Osteoblast (primary cell): ENCODE data around the gene NAA30. TPM values are rescaled to one million over a fixed set of nuclear protein-coding genes. Genes with fewer than 3 reads are reported as not detected.

Experiments used
- DNase-seq: peaks from one replicate; pipeline ENCODE4 v3.0.0; 2011; ENCODE audit warnings: low spot score, mixed read lengths; ENCODE audit not compliant: insufficient read length; ENCODE audit errors: missing footprints
- H2AFZ ChIP-seq: 2 replicates; pipeline ENCODE4 v1.6.0; 2011; ENCODE audit warnings: mild to moderate bottlenecking, low read length
- H3K27ac ChIP-seq: 2 replicates; pipeline ENCODE4 v1.5.1; 2011; ENCODE audit warnings: mild to moderate bottlenecking, low read depth, low read length, moderate library complexity
- H3K27me3 ChIP-seq: 2 replicates; pipeline ENCODE4 v1.6.0; 2012; ENCODE audit warnings: mild to moderate bottlenecking, control low read depth, inconsistent platforms, low read length, moderate library complexity; ENCODE audit not compliant: insufficient read depth
- H3K36me3 ChIP-seq: 2 replicates; pipeline ENCODE4 v1.5.1; 2011; ENCODE audit warnings: mild to moderate bottlenecking, low read length, control low read depth, moderate library complexity; ENCODE audit not compliant: insufficient read depth
- H3K4me1 ChIP-seq: 2 replicates; pipeline ENCODE4 v1.5.1; 2011; ENCODE audit warnings: mild to moderate bottlenecking, low read length, control low read depth, moderate library complexity; ENCODE audit not compliant: insufficient read depth
- H3K4me2 ChIP-seq: 2 replicates; pipeline ENCODE4 v1.6.0; 2011; ENCODE audit warnings: mild to moderate bottlenecking, low read length; ENCODE audit not compliant: insufficient read depth
- H3K4me3 ChIP-seq: fragments of 200-600 bp; sonication (generic); 3 replicates; pipeline ENCODE4 v1.5.1; 2012; ENCODE audit warnings: mild to moderate bottlenecking, low read length, inconsistent platforms; ENCODE audit not compliant: insufficient read depth
- H3K79me2 ChIP-seq: 2 replicates; pipeline ENCODE4 v1.6.0; 2012; ENCODE audit warnings: mild to moderate bottlenecking, low read length, control low read depth, inconsistent platforms; ENCODE audit not compliant: insufficient read depth
- H3K9me3 ChIP-seq: 2 replicates; pipeline ENCODE4 v1.5.1; 2011; ENCODE audit warnings: low read depth, low read length, control low read depth
- H4K20me1 ChIP-seq: 2 replicates; pipeline ENCODE4 v1.6.0; 2012; ENCODE audit warnings: mild to moderate bottlenecking, low read length, control low read depth; ENCODE audit not compliant: insufficient read depth
- total RNA-seq: library from RNA; depleted of rRNA; stranded (reverse); fragments of >200 nt; gene quantifications from 2 replicates; pipeline ENCODE4 v1.2.3, GENCODE V29; 2012
- TF ChIP-seq, protein P1 (sequence below): IDR thresholded peaks from 2 replicates; pipeline ENCODE4 v1.5.1; 2011; ENCODE audit warnings: mild to moderate bottlenecking, low read depth, low read length, moderate library complexity; ENCODE audit errors: extremely low read depth

NAA30 gene
- total RNA-seq, 1 donor: 19.5 TPM

GRCh38 chr14:57388067-57388466 lies 2.3 kb upstream of the NAA30 start:
- Histone ChIP-seq H3K27ac (no peak overlapping the region), H3K4me3 (no peak overlapping the region), H3K4me1 (peaks cover 9% of the 10 kb centered on the region), H3K79me2 (peaks cover 28% of the 10 kb centered on the region), H3K9me3 (no peaks in the 10 kb centered on the region), H2AFZ (no peak overlapping the region), H3K27me3 (no peaks in the 10 kb centered on the region), H4K20me1 (peaks cover 15% of the 10 kb centered on the region), H3K4me2 (no peak overlapping the region), H3K36me3 (no peaks in the 10 kb centered on the region)
- DNase-seq: no peak
- TF ChIP-seq, protein P1, sequence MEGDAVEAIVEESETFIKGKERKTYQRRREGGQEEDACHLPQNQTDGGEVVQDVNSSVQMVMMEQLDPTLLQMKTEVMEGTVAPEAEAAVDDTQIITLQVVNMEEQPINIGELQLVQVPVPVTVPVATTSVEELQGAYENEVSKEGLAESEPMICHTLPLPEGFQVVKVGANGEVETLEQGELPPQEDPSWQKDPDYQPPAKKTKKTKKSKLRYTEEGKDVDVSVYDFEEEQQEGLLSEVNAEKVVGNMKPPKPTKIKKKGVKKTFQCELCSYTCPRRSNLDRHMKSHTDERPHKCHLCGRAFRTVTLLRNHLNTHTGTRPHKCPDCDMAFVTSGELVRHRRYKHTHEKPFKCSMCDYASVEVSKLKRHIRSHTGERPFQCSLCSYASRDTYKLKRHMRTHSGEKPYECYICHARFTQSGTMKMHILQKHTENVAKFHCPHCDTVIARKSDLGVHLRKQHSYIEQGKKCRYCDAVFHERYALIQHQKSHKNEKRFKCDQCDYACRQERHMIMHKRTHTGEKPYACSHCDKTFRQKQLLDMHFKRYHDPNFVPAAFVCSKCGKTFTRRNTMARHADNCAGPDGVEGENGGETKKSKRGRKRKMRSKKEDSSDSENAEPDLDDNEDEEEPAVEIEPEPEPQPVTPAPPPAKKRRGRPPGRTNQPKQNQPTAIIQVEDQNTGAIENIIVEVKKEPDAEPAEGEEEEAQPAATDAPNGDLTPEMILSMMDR: no peak

DNA sequence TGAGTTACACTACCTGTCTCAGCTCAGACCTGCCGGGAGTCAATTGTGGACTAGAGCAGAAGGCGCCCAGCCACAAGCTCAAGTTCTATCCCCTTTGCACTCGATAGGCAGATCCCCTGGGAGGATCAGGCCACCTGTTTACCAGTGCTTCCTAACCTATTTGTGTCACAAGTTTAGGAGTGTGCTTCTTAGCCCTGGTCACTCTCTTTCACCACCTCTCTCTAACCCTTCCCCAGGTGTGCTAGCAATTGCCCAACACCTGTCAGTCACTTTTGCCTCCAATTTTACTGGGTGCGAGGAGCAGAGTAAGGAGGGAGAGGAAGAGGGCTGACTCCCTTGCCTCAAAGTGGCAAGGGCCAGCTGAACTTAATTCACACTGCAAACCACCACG lies 745 bp upstream of the NAA30 start:
- peaks cover 17% of the 10 kb centered on the region for H4K20me1 ChIP-seq
- TF ChIP-seq, protein P1: no peak
- H3K27ac ChIP-seq: peak overlapping the region; percentile 56
- H3K79me2 ChIP-seq: peaks cover 43% of the 10 kb centered on the region
- H3K27me3 ChIP-seq: no peaks in the 10 kb centered on the region
- H3K9me3 ChIP-seq: no peaks in the 10 kb centered on the region
- H3K4me3 ChIP-seq: peak overlapping the region; percentile 86
- H2AFZ ChIP-seq: peak overlapping the region; percentile 97
- DNase-seq: no peak
- peaks cover 6% of the 10 kb centered on the region for H3K4me1 ChIP-seq
- H3K36me3 ChIP-seq: no peaks in the 10 kb centered on the region
- H3K4me2 ChIP-seq: peak overlapping the region; percentile 92

GRCh38 chr14:57390806-57391516 lies 575 bp downstream of the NAA30 start:
- peaks cover 53% of the 10 kb centered on the region for H3K79me2 ChIP-seq
- H3K4me1 ChIP-seq: peaks cover 9% of the 10 kb centered on the region
- H2AFZ ChIP-seq: peak overlapping the region; percentile 25
- H3K27me3 ChIP-seq: no peaks in the 10 kb centered on the region
- TF ChIP-seq, protein P1: no peak
- no peaks in the 10 kb centered on the region for H3K9me3 ChIP-seq
- peaks cover 17% of the 10 kb centered on the region for H4K20me1 ChIP-seq
- H3K36me3 ChIP-seq: no peaks in the 10 kb centered on the region
- DNase-seq: peak; percentile 51
- peak overlapping the region; percentile 89 for H3K4me2 ChIP-seq
- peak overlapping the region; percentile 47 for H3K27ac ChIP-seq
- peak overlapping the region; percentile 86 for H3K4me3 ChIP-seq

GRCh38 chr14:57391517-57392195 lies 1.3 kb downstream of the NAA30 start:
- TF ChIP-seq, protein P1: no peak
- Histone ChIP-seq H3K36me3 (no peaks in the 10 kb centered on the region), H3K9me3 (no peaks in the 10 kb centered on the region), H3K79me2 (peaks cover 57% of the 10 kb centered on the region), H3K4me1 (peaks cover 9% of the 10 kb centered on the region), H3K4me2 (peak overlapping the region; percentile 89), H2AFZ (peak overlapping the region; percentile 25), H3K4me3 (peak overlapping the region; percentile 86), H3K27ac (peak overlapping the region; percentile 47), H3K27me3 (no peaks in the 10 kb centered on the region), H4K20me1 (peaks cover 17% of the 10 kb centered on the region)
- no peak for DNase-seq
